ENCODE data around the gene PRXL2A.
A peak's percentile ranks its signal among the peaks of the same experiment; 100 is the strongest.
"Not testable (repeated sequence)": the region's sequence is repeated elsewhere in the genome, so short reads cannot be mapped to it uniquely, and the experiment has no call there.

PRXL2A gene

DNA sequence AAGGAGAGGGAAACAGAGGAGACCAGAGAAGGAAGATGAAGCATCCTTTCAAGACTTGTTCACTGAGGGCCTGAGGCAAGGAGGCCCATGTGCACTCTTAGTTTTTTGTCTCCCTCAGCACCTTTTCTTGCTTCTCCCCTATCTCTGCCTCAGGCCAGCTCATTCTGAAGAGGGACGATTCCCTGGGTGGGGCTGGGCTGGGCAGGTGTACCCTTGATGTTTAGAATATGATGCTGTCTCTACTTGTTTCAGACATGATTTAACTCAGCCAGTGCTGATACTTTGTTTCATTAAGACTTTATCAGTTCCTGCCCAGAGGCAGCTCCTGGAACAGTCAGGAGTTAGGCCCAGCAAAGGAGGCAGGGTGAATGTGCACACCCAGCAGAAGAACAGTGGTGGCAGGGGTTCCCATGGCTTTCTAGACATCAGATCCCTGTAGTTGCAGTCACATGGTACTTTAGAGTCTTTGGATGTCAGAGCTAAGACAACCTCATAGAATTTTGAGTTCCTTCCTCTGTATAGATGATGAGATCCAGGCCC is 3.4 kb downstream of the PRXL2A start:
- no peak for DNase-seq (ENCODE audit: low spot score)

GRCh38 chr10:80412486-80412885 is 4.1 kb downstream of the PRXL2A start:
- DNase-seq (ENCODE audit: low spot score): no peak

- DNase-seq (ENCODE audit: low spot score): peak; percentile 34
Measured at GRCh38 chr10:80413271-80413996, 5.1 kb downstream of the PRXL2A start.

GRCh38 chr10:80414142-80414895 is 6.0 kb downstream of the PRXL2A start:
- no peak for DNase-seq (ENCODE audit: low spot score)

DNA sequence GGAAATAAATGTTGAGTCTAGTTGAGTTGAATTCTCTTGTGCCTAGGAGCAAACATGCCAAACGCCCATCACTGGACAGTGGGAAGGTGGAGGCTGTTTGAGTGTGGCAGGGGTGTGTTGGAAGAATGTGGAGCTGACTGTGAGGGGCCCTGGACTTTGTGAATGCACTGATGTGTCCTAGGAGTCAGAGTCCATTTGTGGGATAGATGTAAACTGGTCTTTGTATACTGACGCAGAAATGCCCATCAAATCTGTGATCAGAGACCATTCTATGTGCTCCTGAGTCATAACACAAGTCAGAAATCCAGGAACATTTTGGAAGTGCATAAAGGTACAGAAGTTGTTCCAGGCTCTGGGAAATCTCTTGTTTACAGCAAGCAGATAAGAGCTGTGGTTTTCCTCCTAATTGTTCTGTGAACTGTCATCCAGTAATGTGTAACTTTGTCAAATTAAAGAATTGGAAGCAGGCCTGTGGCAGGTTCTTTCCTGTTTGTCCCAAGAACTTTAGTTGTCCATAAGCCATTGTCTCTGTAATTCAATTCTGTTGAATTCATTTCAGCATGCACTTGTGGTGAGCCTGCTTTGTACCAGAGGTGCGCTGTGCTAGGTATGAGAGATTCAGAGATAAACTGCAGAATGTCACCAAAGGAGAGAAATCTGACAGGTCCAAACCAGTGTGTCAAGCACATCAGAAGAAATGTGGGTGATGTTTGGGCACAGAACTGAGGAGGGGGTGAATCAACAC is 7.6 kb downstream of the PRXL2A start:
- DNase-seq (ENCODE audit: low spot score): no peak

DNA sequence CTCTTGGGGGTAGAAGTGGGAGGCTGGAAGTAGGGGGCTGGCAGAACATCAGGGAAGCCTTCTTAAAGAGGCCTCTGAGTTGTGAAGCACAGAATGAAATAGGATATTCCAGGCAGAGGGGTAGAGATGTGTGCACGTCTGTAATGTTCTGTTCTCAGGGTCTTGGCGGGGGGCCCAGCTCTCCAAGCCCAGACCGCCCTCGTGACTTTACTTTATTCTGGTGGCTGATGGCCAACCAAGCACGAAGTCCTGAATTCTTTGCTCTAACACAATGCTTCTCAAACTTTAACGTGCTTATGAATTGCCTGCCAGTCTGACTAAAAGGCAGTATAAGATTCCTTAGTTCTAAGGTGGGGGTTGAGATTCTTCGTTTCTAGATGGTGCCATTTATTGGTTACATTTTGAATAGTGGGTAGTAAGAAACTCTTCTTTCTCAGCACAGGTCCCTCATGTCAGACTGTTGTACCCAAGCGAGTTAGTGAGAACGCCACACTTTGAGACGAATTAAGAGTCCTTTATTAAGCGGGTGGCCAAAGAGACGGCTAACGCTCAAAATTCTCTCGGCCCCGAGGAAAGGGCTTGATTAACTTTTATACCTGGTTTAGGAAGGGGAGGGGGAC is 8.2 kb downstream of the PRXL2A start:
- no peak for DNase-seq (ENCODE audit: low spot score)

DNA sequence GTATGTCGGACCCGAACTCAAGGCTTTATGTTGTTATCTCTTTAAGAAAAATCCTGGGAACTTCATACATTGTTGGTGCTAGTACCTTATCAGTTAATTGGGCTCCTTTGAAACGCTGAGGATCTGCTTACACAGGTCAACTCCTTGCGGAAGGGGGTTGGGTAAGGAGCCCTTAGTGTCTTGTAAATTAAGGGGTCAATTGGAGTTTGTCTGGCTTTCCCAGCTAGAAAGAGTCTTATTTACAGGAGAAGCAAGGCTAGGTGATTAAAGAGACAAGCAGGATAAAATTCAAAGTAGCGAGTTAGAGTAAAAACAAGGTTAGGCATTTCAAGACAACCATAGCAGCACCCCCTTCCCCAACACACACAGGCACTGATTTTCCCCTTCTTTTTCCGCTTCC is 8.9 kb downstream of the PRXL2A start:
- DNase-seq (ENCODE audit: low spot score): not testable (repeated sequence)

- DNase-seq (ENCODE audit: low spot score): no peak
Measured at GRCh38 chr10:80421050-80421706, 12.8 kb downstream of the PRXL2A start.

DNA sequence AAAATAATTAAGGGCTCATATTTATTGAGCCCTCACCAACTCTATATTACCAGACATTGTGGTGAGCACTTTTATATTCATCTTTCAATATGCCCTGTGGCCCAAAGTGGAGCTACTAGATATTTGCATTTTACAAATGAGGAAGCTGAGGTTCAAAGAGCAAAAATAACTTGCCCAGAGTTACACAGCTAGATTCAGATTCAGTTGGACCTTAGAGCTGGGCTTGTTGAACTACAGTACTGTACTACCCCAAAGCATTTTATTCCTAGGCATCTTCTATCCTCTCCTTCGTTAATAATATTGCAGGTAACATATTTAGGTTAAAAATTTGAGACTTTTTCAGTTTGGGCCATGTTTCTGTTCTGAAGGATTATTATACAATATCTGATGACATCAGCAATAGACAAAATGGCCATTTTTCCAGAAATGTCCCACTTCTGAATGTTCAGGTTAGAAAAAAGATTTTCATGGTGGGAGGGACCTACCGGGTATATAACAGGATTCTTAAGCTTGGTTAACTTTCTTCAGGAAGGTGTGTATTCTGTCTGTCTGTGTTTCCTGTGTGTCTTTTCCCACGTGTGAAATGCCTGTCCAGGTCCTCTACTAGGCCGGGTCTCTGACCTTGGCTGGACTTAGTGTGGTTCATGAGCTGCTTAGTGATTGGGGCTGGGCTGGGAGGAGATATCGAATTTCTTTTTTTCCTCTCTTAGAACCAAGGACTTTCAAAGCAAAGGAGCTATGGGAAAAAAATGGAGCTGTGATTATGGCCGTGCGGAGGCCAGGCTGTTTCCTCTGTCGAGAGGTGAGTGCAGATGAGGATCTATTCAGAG is 13.6 kb downstream of the PRXL2A start:
- DNase-seq (ENCODE audit: low spot score): no peak

DNA sequence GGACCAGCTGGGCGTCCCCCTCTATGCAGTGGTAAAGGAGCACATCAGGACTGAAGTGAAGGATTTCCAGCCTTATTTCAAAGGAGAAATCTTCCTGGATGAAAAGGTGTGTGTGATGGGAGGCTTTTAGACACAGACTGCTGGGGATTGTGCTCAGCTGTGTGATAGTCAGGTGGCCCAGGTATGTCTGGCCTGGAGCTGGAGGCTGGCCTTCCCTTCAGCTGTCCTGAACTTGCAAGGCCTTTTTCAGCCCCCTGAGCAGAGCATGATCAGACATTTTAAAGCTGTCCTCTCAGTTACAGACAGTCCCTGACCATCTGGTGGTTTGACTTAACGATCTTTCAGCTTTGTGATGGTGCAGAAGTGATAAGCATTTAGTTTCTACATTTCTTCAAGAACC is 17.6 kb downstream of the PRXL2A start:
- no peak for DNase-seq (ENCODE audit: low spot score)

- no peak for DNase-seq (ENCODE audit: low spot score)
Measured at GRCh38 chr10:80427541-80427940, 19.2 kb downstream of the PRXL2A start.

GRCh38 chr10:80429521-80429973 is 21.2 kb downstream of the PRXL2A start:
- no peak for DNase-seq (ENCODE audit: low spot score)

DNA sequence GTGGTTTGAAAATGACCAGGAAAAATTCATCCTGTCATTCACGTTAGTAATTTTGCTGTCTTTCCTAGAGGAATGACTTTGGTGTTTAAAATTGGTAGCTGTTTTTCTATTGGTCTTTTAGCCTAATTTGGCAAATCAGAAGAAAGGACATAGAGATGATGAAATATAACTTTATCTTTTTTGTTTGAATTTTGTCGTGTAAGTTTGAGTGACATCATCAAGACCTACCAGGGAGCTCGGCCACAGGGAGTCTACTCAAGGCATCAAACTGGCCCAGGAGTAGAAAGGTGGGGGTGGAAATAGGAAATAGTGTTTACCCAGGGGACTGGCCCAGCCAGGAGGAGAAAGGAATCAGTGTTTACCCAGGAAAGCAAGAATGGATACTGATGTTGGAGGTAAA is 24.8 kb downstream of the PRXL2A start:
- DNase-seq (ENCODE audit: low spot score): no peak

- no peak for DNase-seq (ENCODE audit: low spot score)
Measured at GRCh38 chr10:80436446-80437098, 28.2 kb downstream of the PRXL2A start.

- DNase-seq (ENCODE audit: low spot score): no peak
Measured at GRCh38 chr10:80437227-80437626, 28.9 kb downstream of the PRXL2A start.

- DNase-seq (ENCODE audit: low spot score): no peak
Measured at GRCh38 chr10:80441831-80442230, 33.5 kb downstream of the PRXL2A start.

DNA sequence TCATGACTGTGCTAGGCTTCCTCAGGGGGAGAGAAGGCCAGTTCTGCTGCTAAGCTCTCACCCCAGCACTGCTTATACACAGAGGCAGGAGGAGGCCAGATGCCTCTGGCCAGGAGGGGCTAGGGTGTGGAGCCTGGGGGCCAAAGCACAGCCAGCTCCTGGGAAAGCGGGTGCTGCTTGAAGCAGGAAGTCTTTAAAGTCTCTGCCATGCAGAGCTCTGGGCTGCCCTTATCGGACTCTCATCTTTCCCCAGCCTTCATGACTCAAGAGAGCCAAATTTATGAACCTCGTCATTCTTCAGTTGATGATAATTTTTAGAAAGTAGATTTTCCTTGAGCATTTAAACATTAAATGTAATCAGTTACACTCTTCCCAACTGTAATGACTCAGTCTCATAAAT is 34.5 kb downstream of the PRXL2A start:
- no peak for DNase-seq (ENCODE audit: low spot score)

- DNase-seq (ENCODE audit: low spot score): no peak
Measured at GRCh38 chr10:80443531-80443974, 35.2 kb downstream of the PRXL2A start.

- no peak for DNase-seq (ENCODE audit: low spot score)
Measured at GRCh38 chr10:80444124-80444523, 35.8 kb downstream of the PRXL2A start.
